Astrocyte (in vitro differentiated cells and primary cell): ENCODE data around the gene QSER1. TPM values are rescaled to one million over a fixed set of nuclear protein-coding genes. Genes with fewer than 3 reads are reported as not detected.

Experiments used
- DNase-seq: peaks from one replicate; pipeline ENCODE4 v3.0.0-alpha.2; 2010; ENCODE audit warnings: low read depth
- FAIRE-seq: peaks from 2 replicates; lab custom pipeline; 2011; peaks lifted over from hg19 to GRCh38; lab: Jason Lieb, UNC
- H2AFZ ChIP-seq: 2 replicates; pipeline ENCODE4 v1.6.0; 2012; ENCODE audit warnings: low read depth, low read length, inconsistent platforms
- H3K27ac ChIP-seq: 2 replicates; pipeline ENCODE4 v1.5.1; 2011; ENCODE audit warnings: low read depth, low read length, inconsistent platforms
- H3K27me3 ChIP-seq: 2 replicates; pipeline ENCODE4 v1.6.0; 2011; ENCODE audit warnings: low read length, inconsistent platforms; ENCODE audit not compliant: insufficient read depth
- H3K36me3 ChIP-seq: 2 replicates; pipeline ENCODE4 v1.5.1; 2011; ENCODE audit warnings: low read length, inconsistent platforms; ENCODE audit not compliant: insufficient read depth
- H3K4me1 ChIP-seq: 2 replicates; pipeline ENCODE4 v1.5.1; 2011; ENCODE audit warnings: low read length, inconsistent platforms; ENCODE audit not compliant: insufficient read depth
- H3K4me2 ChIP-seq: 2 replicates; pipeline ENCODE4 v1.6.0; 2012; ENCODE audit warnings: low read length, inconsistent platforms
- H3K4me3 ChIP-seq: 2 replicates; pipeline ENCODE4 v1.5.1; 2011; ENCODE audit warnings: low read depth, mild to moderate bottlenecking, low read length, inconsistent platforms; ENCODE audit not compliant: insufficient read depth
- H3K79me2 ChIP-seq: 2 replicates; pipeline ENCODE4 v1.6.0; 2012; ENCODE audit warnings: mild to moderate bottlenecking, low read length, inconsistent platforms; ENCODE audit not compliant: insufficient read depth
- H3K9ac ChIP-seq: 2 replicates; pipeline ENCODE4 v1.6.0; 2012; ENCODE audit warnings: mild to moderate bottlenecking, low read length, inconsistent platforms
- H3K9me3 ChIP-seq: 2 replicates; pipeline ENCODE4 v1.5.1; 2012; ENCODE audit warnings: low read depth, mild to moderate bottlenecking, low read length, inconsistent platforms; ENCODE audit not compliant: insufficient read depth
- H4K20me1 ChIP-seq: 2 replicates; pipeline ENCODE4 v1.6.0; 2012; ENCODE audit warnings: low read length, inconsistent platforms; ENCODE audit not compliant: insufficient read depth
- H3K27ac Mint-ChIP-seq: one replicate; pipeline ENCODE4 v1.8.0; 2021; ENCODE audit warnings: mild to moderate bottlenecking, mixed read lengths; ENCODE audit not compliant: unreplicated experiment
- H3K27me3 Mint-ChIP-seq: one replicate; pipeline ENCODE4 v1.8.0; 2021; ENCODE audit warnings: low read depth, mixed read lengths; ENCODE audit not compliant: unreplicated experiment
- H3K36me3 Mint-ChIP-seq: one replicate; pipeline ENCODE4 v1.8.0; 2021; ENCODE audit warnings: low read depth, mixed read lengths; ENCODE audit not compliant: unreplicated experiment
- H3K4me1 Mint-ChIP-seq: one replicate; pipeline ENCODE4 v1.8.0; 2021; ENCODE audit warnings: low read depth, mixed read lengths; ENCODE audit not compliant: unreplicated experiment
- H3K4me3 Mint-ChIP-seq: one replicate; pipeline ENCODE4 v1.8.0; 2021; ENCODE audit warnings: mild to moderate bottlenecking, moderate library complexity, mixed read lengths; ENCODE audit not compliant: unreplicated experiment
- H3K9me3 Mint-ChIP-seq: one replicate; pipeline ENCODE4 v1.8.0; 2021; ENCODE audit warnings: mild to moderate bottlenecking, mixed read lengths; ENCODE audit not compliant: unreplicated experiment
- EZH2 ChIP-seq: IDR thresholded peaks from 2 replicates; pipeline ENCODE4 v1.6.1; 2012; ENCODE audit warnings: mild to moderate bottlenecking, low read length, inconsistent platforms; ENCODE audit not compliant: insufficient read depth
- total RNA-seq: library from RNA; stranded (reverse); gene quantifications from 2 replicates; pipeline ENCODE4 v1.2.1, GENCODE V29; 2021
- TF ChIP-seq, protein P1 (sequence below): IDR thresholded peaks from 2 replicates; pipeline ENCODE4 v1.5.1; 2011; ENCODE audit warnings: low read depth, mild to moderate bottlenecking, inconsistent platforms, low read length, moderate library complexity; ENCODE audit not compliant: insufficient read depth

Gene QSER1
- total RNA-seq, 1 donor from 2014 or later: 35.7 TPM

DNA sequence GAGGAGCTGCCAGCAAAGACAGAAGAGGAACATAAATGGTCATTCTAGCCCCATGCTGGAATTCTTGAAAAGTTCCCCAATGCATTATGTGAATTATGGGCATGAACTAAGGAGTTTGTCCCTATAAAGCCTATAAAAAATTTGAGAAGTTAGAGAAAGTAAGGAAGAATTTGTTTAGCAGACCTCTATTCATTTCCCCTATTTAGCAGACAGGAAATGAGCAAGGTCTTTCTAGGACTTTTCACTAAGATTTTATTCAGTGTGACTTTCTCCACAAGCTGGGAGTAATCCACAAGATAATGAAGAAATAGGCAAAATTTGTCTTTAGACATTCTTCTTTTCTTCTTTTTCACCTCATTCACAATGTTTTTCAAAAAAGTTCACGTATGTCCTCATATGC is 42.9 kb upstream of the QSER1 start:
- no peaks in the 10 kb centered on the region for H4K20me1 ChIP-seq
- FAIRE-seq: no peak
- no peak overlapping the region for H3K4me2 ChIP-seq
- H3K4me1 Mint-ChIP-seq: no peaks in the 10 kb centered on the region
- no peaks in the 10 kb centered on the region for H3K36me3 ChIP-seq
- no peaks in the 10 kb centered on the region for H3K36me3 Mint-ChIP-seq
- H3K9me3 Mint-ChIP-seq: no peaks in the 10 kb centered on the region
- H3K4me3 Mint-ChIP-seq: no peak overlapping the region
- no peak overlapping the region for H3K27ac Mint-ChIP-seq
- H3K27me3 ChIP-seq: no peaks in the 10 kb centered on the region
- no peak for DNase-seq
- no peak overlapping the region for H3K9ac ChIP-seq
- no peaks in the 10 kb centered on the region for H3K79me2 ChIP-seq
- H3K9me3 ChIP-seq: no peaks in the 10 kb centered on the region
- no peak overlapping the region for H3K4me3 ChIP-seq
- no peaks in the 10 kb centered on the region for H3K27me3 Mint-ChIP-seq
- no peaks in the 10 kb centered on the region for H3K4me1 ChIP-seq
- no peak overlapping the region for H3K27ac ChIP-seq
- TF ChIP-seq, protein P1, sequence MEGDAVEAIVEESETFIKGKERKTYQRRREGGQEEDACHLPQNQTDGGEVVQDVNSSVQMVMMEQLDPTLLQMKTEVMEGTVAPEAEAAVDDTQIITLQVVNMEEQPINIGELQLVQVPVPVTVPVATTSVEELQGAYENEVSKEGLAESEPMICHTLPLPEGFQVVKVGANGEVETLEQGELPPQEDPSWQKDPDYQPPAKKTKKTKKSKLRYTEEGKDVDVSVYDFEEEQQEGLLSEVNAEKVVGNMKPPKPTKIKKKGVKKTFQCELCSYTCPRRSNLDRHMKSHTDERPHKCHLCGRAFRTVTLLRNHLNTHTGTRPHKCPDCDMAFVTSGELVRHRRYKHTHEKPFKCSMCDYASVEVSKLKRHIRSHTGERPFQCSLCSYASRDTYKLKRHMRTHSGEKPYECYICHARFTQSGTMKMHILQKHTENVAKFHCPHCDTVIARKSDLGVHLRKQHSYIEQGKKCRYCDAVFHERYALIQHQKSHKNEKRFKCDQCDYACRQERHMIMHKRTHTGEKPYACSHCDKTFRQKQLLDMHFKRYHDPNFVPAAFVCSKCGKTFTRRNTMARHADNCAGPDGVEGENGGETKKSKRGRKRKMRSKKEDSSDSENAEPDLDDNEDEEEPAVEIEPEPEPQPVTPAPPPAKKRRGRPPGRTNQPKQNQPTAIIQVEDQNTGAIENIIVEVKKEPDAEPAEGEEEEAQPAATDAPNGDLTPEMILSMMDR: no peak
- TF ChIP-seq EZH2: no peak
- no peak overlapping the region for H2AFZ ChIP-seq

DNA sequence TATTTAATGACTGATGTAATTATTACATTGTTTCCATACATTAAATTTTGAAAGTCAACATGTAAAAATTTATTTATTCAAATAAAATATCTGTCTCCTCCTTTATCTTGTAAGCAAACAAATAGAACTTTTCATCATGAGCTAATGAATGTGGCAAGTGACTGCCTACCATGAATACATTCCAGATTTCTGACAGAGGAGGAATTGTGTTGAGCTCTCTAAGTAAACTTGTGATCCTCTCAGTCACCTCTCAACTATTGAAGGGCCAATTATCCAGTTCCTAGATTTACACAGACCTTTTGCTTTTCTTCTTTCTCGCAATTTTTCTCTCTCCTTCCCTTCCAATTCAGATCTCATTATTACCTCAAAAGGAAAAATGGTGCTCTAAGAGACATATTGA is 41.4 kb upstream of the QSER1 start:
- H3K9me3 Mint-ChIP-seq: no peaks in the 10 kb centered on the region
- no peak overlapping the region for H3K27ac ChIP-seq
- no peak for FAIRE-seq

DNA sequence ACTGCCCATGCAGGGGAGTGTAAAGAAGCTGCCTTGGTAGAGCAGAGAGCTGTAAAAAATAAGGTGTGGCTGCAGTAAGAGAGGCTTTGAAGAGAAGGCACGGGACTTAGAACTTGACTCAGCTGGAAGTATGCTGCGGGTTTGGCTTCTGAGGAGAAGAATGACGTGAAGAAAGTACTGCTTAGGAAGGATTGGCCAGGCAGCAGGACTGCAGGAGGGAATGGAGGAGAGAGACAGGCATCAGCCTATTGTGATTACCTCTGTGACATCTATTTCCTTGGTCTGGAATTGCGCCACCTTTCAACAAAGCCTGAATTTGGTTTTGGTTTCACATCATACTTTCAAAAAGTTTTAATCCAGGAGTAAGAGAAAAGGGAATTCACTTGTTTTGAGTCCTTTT is 40.4 kb upstream of the QSER1 start:
- DNase-seq (peak; percentile 69), FAIRE-seq (no peak)
- H3K36me3 ChIP-seq: no peaks in the 10 kb centered on the region
- no peaks in the 10 kb centered on the region for H3K9me3 ChIP-seq
- H3K79me2 ChIP-seq: no peaks in the 10 kb centered on the region
- no peaks in the 10 kb centered on the region for H3K27me3 ChIP-seq
- H3K4me1 ChIP-seq: no peaks in the 10 kb centered on the region
- H3K27ac ChIP-seq: no peak overlapping the region
- no peak overlapping the region for H3K27ac Mint-ChIP-seq
- TF ChIP-seq, protein P1: no peak
- TF ChIP-seq EZH2: no peak
- H2AFZ ChIP-seq: no peak overlapping the region
- no peak overlapping the region for H3K9ac ChIP-seq
- peak overlapping the region; percentile 21 for H3K4me2 ChIP-seq
- no peaks in the 10 kb centered on the region for H3K4me1 Mint-ChIP-seq
- no peak overlapping the region for H3K4me3 ChIP-seq
- H3K4me3 Mint-ChIP-seq: no peak overlapping the region
- no peaks in the 10 kb centered on the region for H3K36me3 Mint-ChIP-seq
- no peaks in the 10 kb centered on the region for H3K9me3 Mint-ChIP-seq
- no peaks in the 10 kb centered on the region for H3K27me3 Mint-ChIP-seq
- no peaks in the 10 kb centered on the region for H4K20me1 ChIP-seq

More for the DNA sequence above, 41.4 kb upstream of the QSER1 start:
- H3K4me1 ChIP-seq: no peaks in the 10 kb centered on the region
- H3K36me3 ChIP-seq: no peaks in the 10 kb centered on the region
- no peak for DNase-seq
- no peak overlapping the region for H3K27ac Mint-ChIP-seq
- no peaks in the 10 kb centered on the region for H3K36me3 Mint-ChIP-seq
- H3K9ac ChIP-seq: no peak overlapping the region
- H3K9me3 ChIP-seq: no peaks in the 10 kb centered on the region
- H3K27me3 ChIP-seq: no peaks in the 10 kb centered on the region
- H3K4me1 Mint-ChIP-seq: no peaks in the 10 kb centered on the region
- no peak overlapping the region for H2AFZ ChIP-seq
- no peak overlapping the region for H3K4me2 ChIP-seq
- no peak overlapping the region for H3K4me3 Mint-ChIP-seq
- TF ChIP-seq, protein P1: no peak
- no peak for TF ChIP-seq EZH2
- H4K20me1 ChIP-seq: no peaks in the 10 kb centered on the region
- H3K79me2 ChIP-seq: no peaks in the 10 kb centered on the region
- no peaks in the 10 kb centered on the region for H3K27me3 Mint-ChIP-seq
- no peak overlapping the region for H3K4me3 ChIP-seq
